ENCODE data around the gene SAMD7. TPM values are rescaled to one million over a fixed set of nuclear protein-coding genes. Genes with fewer than 3 reads are reported as not detected.

The SAMD7 gene
- total RNA-seq, 1 experiment from 2014 or later, result not detected

GRCh38 chr3:169868369-169868768 is 43.0 kb upstream of the SAMD7 start (continued):
- TF ChIP-seq CBFB (CRISPR knock-in tag; IDR thresholded peaks at IDR 0.05; ENCODE audit: low read depth) (no peak), ZBTB21 (CRISPR knock-in tag; IDR thresholded peaks at IDR 0.05; ENCODE audit: borderline replicate concordance) (no peak), CREB1 (CRISPR knock-in tag; IDR thresholded peaks at IDR 0.05) (no peak), OVOL2 (CRISPR knock-in tag; IDR thresholded peaks at IDR 0.05; ENCODE audit: borderline replicate concordance) (no peak), FOXP4 (CRISPR knock-in tag; IDR thresholded peaks at IDR 0.05) (no peak), ATF3 (CRISPR knock-in tag; conservative IDR thresholded peaks at IDR 0.05) (no peak), ZNF263 (CRISPR knock-in tag; IDR thresholded peaks at IDR 0.05; ENCODE audit: low read depth) (no peak), NR3C1 (CRISPR knock-in tag; conservative IDR thresholded peaks at IDR 0.05; ENCODE audit: low read depth) (no peak), AFF4 (CRISPR knock-in tag; IDR thresholded peaks at IDR 0.05; ENCODE audit: borderline replicate concordance) (no peak), PRRX2 (CRISPR knock-in tag; IDR thresholded peaks at IDR 0.05) (no peak)

- ChIA-PET CTCF (interaction anchor here (1.4 kb wide), 1 partner anchor 168 kb away, joined by 7 read pairs; the partner anchor contains the start of gene GPR160), POLR2A (no interaction called here)
- Mint-ChIP-seq H3K4me1 (peaks cover 12% of the 10 kb centered on the region), H3K27ac (no peak within 1 kb of the TSS), H3K9me3 (peaks cover 2% of the 10 kb centered on the region), H3K4me3 (no peak within 1 kb of the TSS), H3K27me3 (ENCODE audit: low read depth) (no peaks in the 10 kb centered on the region), H3K36me3 (no peaks in the 10 kb centered on the region)
- ATAC-seq (no peak), DNase-seq (ENCODE audit: low spot score) (no peak)
- no peak for TF ChIP-seq EMX1 (CRISPR knock-in tag; IDR thresholded peaks at IDR 0.05)
Measured at GRCh38 chr3:169869484-169870220, 41.7 kb upstream of the SAMD7 start, which contains the start of gene LRRC31. Gene LRRC31 (minus strand): TSS chr3:169869935. CDS start chr3:169869807, 128 bp downstream.

- ATAC-seq (peak; percentile 32; the same call in 1 of the 2 replicates), DNase-seq (ENCODE audit: low spot score) (no peak)
- H3K36me3 Mint-ChIP-seq, result no peaks in the 10 kb centered on the region
- no peak for TF ChIP-seq ZBTB43 (CRISPR knock-in tag; IDR thresholded peaks at IDR 0.05)
- POLR2A ChIA-PET, result no interaction called here
- peaks cover 9% of the 10 kb centered on the region for H3K9me3 Mint-ChIP-seq
- CTCF ChIA-PET, result interaction anchor here (1.4 kb wide), 1 partner anchor 166 kb away, joined by 7 read pairs; the partner anchor contains the start of gene GPR160
- H3K27me3 Mint-ChIP-seq (ENCODE audit: low read depth), result no peaks in the 10 kb centered on the region
- no peak overlapping the region for H3K4me3 Mint-ChIP-seq
- H3K27ac Mint-ChIP-seq, result no peak overlapping the region
- peaks cover 12% of the 10 kb centered on the region for H3K4me1 Mint-ChIP-seq
Measured at GRCh38 chr3:169871129-169871886, 40.1 kb upstream of the SAMD7 start.

Measured in WTC11 (cell line).